ENCODE results near the gene SLC30A7.

Gene SLC30A7

DNA sequence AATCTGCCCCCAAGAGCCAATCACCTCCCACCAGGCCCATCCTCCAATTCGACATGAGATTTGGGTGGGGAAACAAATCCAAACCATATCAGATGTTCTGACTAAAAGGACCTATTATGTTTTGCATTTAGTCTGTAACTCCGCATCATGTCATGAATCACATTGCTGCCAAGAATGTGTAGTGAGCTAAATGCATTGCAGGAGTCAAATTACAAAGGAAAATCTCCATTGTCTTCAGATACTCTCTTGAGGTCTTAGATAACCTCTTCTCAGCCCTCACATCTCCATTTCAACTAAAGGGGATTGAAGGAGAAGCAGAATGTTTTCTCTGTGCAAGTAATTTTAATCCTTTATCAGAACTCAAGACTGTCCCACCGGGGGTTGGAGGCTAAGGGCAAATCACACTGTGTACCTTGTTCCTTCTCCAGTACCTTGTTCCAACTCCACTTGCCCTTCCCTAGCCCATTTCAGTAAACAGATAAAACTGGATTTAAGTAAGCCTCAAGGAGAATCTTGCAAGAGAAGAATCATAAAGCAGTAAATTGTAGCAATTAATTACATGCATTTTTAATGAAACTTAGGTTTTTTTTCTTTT, 35.4 kb upstream of the SLC30A7 start:
- Histone ChIP-seq H3K27me3 (ENCODE audit: insufficient read depth, poor library complexity, severe bottlenecking) (no peaks in the 10 kb centered on the region), H3K27ac (replicated peaks) (no peak overlapping the region), H3K4me3 (replicated peaks; ENCODE audit: insufficient read depth, low read length) (no peak overlapping the region)
- TF ChIP-seq GABPA (IDR thresholded peaks at IDR 0.05; ENCODE audit: low read depth) (no peak), SPI1 (IDR thresholded peaks at IDR 0.05; ENCODE audit: borderline replicate concordance, low read depth) (no peak), POLR2AphosphoS5 (IDR thresholded peaks at IDR 0.05; ENCODE audit: low read depth) (no peak)
- TF ChIP-seq, protein P1, sequence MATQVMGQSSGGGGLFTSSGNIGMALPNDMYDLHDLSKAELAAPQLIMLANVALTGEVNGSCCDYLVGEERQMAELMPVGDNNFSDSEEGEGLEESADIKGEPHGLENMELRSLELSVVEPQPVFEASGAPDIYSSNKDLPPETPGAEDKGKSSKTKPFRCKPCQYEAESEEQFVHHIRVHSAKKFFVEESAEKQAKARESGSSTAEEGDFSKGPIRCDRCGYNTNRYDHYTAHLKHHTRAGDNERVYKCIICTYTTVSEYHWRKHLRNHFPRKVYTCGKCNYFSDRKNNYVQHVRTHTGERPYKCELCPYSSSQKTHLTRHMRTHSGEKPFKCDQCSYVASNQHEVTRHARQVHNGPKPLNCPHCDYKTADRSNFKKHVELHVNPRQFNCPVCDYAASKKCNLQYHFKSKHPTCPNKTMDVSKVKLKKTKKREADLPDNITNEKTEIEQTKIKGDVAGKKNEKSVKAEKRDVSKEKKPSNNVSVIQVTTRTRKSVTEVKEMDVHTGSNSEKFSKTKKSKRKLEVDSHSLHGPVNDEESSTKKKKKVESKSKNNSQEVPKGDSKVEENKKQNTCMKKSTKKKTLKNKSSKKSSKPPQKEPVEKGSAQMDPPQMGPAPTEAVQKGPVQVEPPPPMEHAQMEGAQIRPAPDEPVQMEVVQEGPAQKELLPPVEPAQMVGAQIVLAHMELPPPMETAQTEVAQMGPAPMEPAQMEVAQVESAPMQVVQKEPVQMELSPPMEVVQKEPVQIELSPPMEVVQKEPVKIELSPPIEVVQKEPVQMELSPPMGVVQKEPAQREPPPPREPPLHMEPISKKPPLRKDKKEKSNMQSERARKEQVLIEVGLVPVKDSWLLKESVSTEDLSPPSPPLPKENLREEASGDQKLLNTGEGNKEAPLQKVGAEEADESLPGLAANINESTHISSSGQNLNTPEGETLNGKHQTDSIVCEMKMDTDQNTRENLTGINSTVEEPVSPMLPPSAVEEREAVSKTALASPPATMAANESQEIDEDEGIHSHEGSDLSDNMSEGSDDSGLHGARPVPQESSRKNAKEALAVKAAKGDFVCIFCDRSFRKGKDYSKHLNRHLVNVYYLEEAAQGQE (IDR thresholded peaks at IDR 0.05; ENCODE audit: insufficient replicate concordance, low read depth), result no peak
- TF ChIP-seq, protein P2, sequence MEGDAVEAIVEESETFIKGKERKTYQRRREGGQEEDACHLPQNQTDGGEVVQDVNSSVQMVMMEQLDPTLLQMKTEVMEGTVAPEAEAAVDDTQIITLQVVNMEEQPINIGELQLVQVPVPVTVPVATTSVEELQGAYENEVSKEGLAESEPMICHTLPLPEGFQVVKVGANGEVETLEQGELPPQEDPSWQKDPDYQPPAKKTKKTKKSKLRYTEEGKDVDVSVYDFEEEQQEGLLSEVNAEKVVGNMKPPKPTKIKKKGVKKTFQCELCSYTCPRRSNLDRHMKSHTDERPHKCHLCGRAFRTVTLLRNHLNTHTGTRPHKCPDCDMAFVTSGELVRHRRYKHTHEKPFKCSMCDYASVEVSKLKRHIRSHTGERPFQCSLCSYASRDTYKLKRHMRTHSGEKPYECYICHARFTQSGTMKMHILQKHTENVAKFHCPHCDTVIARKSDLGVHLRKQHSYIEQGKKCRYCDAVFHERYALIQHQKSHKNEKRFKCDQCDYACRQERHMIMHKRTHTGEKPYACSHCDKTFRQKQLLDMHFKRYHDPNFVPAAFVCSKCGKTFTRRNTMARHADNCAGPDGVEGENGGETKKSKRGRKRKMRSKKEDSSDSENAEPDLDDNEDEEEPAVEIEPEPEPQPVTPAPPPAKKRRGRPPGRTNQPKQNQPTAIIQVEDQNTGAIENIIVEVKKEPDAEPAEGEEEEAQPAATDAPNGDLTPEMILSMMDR (IDR thresholded peaks at IDR 0.05; ENCODE audit: insufficient read depth, low read length), result no peak
- DNase-seq (ENCODE audit: low read depth in 1 of 2, low spot score in 1 of 2), result no peak

DNA sequence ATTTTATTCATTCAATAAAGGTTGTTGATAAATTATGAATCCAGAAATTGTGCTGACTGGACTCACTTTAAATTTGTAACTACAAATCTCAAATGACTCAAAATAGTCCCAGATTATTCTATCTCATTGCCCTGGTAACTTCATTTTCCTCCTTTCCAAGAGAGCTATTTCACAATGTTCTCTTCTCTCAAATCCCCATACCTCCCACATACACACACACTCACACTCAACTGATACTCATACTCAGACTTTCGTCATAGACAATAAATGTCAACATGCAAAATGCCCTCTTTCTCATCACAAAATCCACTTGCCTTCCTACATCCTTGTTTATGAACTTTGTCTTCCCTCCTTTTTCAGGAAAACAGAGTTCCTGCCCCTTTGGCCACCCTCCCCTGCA, 34.5 kb upstream of the SLC30A7 start:
- Histone ChIP-seq H3K27me3 (ENCODE audit: insufficient read depth, poor library complexity, severe bottlenecking) (no peaks in the 10 kb centered on the region), H3K27ac (replicated peaks) (no peak overlapping the region), H3K4me3 (replicated peaks; ENCODE audit: insufficient read depth, low read length) (no peak overlapping the region)
- DNase-seq (ENCODE audit: low read depth in 1 of 2, low spot score in 1 of 2), result no peak
- no peak for TF ChIP-seq SPI1 (IDR thresholded peaks at IDR 0.05; ENCODE audit: borderline replicate concordance, low read depth)
- TF ChIP-seq, protein P2 (IDR thresholded peaks at IDR 0.05; ENCODE audit: insufficient read depth, low read length), result no peak
- no peak for TF ChIP-seq POLR2AphosphoS5 (IDR thresholded peaks at IDR 0.05; ENCODE audit: low read depth)
- TF ChIP-seq, protein P1 (IDR thresholded peaks at IDR 0.05; ENCODE audit: insufficient replicate concordance, low read depth), result no peak
- no peak for TF ChIP-seq GABPA (IDR thresholded peaks at IDR 0.05; ENCODE audit: low read depth)

DNA sequence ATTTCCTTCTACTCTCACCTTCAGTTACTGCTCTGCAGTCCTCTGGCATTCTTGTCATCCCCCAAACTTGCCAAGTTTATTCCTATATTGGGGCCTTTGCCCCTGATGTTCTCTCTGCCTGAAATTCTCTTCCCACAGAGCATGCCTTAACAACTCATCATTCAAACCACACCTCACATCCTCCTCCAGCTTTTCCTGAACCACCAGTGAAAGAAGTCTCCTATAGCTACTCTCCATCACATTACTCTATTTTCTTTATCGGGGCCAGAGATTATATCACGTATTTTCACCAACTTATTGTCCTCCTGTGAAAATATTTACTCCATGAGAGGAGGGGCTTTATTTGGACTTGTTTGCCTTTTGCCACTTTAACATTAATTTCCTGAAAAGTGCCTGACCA, 33.3 kb upstream of the SLC30A7 start:
- no peak overlapping the region for H3K27ac ChIP-seq (replicated peaks)
- TF ChIP-seq POLR2AphosphoS5 (IDR thresholded peaks at IDR 0.05; ENCODE audit: low read depth) (no peak), SPI1 (IDR thresholded peaks at IDR 0.05; ENCODE audit: borderline replicate concordance, low read depth) (no peak), GABPA (IDR thresholded peaks at IDR 0.05; ENCODE audit: low read depth) (no peak)
- TF ChIP-seq, protein P1 (IDR thresholded peaks at IDR 0.05; ENCODE audit: insufficient replicate concordance, low read depth), result no peak
- H3K4me3 ChIP-seq (replicated peaks; ENCODE audit: insufficient read depth, low read length), result no peak overlapping the region
- no peaks in the 10 kb centered on the region for H3K27me3 ChIP-seq (ENCODE audit: insufficient read depth, poor library complexity, severe bottlenecking)
- no peak for DNase-seq (ENCODE audit: low read depth in 1 of 2, low spot score in 1 of 2)
